ENCODE measurements around the gene DMRTC2.

The DMRTC2 gene

DNA sequence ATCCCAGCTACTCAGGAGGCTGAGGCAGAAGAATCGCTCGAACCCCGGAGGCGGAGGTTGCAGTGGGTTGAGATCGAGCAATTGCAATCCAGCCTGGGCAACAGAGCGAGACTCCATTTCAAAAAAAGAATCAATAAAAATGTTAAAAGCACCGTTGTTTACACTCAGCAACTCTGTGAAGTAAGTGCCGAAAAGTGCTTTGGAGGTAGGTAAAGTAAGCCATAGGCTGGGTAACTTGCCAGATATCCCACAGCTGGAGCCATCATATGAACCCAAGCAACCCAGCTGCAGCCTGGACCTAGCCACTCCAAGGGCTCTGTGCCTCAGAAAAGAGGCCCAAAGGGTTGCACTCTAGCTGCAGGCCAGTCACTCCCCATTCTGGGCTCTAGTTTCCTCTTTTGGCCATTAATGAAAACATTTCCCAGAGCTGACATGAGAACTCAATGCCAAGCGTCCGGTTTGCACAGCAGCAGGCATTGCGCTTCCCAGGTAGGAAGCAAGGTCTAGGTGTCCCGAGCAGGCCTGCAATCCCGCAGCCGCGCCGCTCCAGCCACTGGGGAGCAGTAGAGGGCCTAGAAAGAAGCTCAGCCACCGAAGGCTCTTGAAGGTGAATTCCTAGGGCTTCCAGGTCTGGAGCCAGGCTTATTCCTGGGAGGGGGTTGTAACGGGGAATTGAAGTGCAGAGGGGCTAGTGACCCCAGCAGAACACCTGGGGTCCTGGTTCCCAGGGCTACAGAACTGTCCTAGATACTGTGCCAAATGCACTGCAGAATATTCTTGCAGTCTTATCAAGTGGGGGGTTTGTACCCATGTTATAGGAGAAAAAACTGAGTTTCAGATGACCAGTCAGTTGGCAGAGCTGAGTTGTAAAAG is 28.2 kb downstream of the DMRTC2 start (continued):
- TF ChIP-seq, protein P1, sequence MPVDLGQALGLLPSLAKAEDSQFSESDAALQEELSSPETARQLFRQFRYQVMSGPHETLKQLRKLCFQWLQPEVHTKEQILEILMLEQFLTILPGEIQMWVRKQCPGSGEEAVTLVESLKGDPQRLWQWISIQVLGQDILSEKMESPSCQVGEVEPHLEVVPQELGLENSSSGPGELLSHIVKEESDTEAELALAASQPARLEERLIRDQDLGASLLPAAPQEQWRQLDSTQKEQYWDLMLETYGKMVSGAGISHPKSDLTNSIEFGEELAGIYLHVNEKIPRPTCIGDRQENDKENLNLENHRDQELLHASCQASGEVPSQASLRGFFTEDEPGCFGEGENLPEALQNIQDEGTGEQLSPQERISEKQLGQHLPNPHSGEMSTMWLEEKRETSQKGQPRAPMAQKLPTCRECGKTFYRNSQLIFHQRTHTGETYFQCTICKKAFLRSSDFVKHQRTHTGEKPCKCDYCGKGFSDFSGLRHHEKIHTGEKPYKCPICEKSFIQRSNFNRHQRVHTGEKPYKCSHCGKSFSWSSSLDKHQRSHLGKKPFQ (tag by site-specific recombination; IDR thresholded peaks at IDR 0.05): no peak
- TF ChIP-seq, protein P2, sequence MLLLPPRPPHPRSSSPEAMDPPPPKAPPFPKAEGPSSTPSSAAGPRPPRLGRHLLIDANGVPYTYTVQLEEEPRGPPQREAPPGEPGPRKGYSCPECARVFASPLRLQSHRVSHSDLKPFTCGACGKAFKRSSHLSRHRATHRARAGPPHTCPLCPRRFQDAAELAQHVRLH (tag by site-specific recombination; IDR thresholded peaks at IDR 0.05): peak; percentile 74; the same call in 1 of the 2 replicates
- TF ChIP-seq, protein P3, sequence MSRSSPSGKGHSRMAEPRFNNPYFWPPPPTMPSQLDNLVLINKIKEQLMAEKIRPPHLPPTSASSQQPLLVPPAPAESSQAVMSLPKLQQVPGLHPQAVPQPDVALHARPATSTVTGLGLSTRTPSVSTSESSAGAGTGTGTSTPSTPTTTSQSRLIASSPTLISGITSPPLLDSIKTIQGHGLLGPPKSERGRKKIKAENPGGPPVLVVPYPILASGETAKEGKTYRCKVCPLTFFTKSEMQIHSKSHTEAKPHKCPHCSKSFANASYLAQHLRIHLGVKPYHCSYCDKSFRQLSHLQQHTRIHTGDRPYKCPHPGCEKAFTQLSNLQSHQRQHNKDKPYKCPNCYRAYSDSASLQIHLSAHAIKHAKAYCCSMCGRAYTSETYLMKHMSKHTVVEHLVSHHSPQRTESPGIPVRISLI (tag by site-specific recombination; IDR thresholded peaks at IDR 0.05): no peak
- TF ChIP-seq ZNF16 (tag by site-specific recombination; IDR thresholded peaks at IDR 0.05; ENCODE audit: low read depth) (no peak), ZNF423 (tag by site-specific recombination; IDR thresholded peaks at IDR 0.05) (no peak), IKZF3 (tag by site-specific recombination; IDR thresholded peaks at IDR 0.05) (peak; percentile 97), ZNF555 (tag by site-specific recombination; conservative IDR thresholded peaks at IDR 0.05) (no peak), ZNF146 (tag by site-specific recombination; IDR thresholded peaks at IDR 0.05) (no peak), GFI1B (tag by site-specific recombination; IDR thresholded peaks at IDR 0.05) (no peak), ZNF175 (tag by site-specific recombination; IDR thresholded peaks at IDR 0.05) (no peak), ZNF777 (tag by site-specific recombination; IDR thresholded peaks at IDR 0.05; ENCODE audit: borderline replicate concordance) (no peak), ZNF155 (tag by site-specific recombination; IDR thresholded peaks at IDR 0.05) (no peak), ZNF239 (tag by site-specific recombination; IDR thresholded peaks at IDR 0.05) (no peak), ZNF843 (tag by site-specific recombination; IDR thresholded peaks at IDR 0.05) (no peak), ZNF311 (tag by site-specific recombination; IDR thresholded peaks at IDR 0.05; ENCODE audit: borderline replicate concordance) (no peak), ZFP41 (tag by site-specific recombination; IDR thresholded peaks at IDR 0.05; ENCODE audit: borderline replicate concordance) (no peak), SP2 (tag by site-specific recombination; IDR thresholded peaks at IDR 0.05) (no peak), OVOL3 (tag by site-specific recombination; IDR thresholded peaks at IDR 0.05) (no peak), ZNF571 (tag by site-specific recombination; IDR thresholded peaks at IDR 0.05) (no peak)
- TF ChIP-seq, protein P4, sequence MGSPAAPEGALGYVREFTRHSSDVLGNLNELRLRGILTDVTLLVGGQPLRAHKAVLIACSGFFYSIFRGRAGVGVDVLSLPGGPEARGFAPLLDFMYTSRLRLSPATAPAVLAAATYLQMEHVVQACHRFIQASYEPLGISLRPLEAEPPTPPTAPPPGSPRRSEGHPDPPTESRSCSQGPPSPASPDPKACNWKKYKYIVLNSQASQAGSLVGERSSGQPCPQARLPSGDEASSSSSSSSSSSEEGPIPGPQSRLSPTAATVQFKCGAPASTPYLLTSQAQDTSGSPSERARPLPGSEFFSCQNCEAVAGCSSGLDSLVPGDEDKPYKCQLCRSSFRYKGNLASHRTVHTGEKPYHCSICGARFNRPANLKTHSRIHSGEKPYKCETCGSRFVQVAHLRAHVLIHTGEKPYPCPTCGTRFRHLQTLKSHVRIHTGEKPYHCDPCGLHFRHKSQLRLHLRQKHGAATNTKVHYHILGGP (tag by site-specific recombination; IDR thresholded peaks at IDR 0.05): no peak
- TF ChIP-seq, protein P5, sequence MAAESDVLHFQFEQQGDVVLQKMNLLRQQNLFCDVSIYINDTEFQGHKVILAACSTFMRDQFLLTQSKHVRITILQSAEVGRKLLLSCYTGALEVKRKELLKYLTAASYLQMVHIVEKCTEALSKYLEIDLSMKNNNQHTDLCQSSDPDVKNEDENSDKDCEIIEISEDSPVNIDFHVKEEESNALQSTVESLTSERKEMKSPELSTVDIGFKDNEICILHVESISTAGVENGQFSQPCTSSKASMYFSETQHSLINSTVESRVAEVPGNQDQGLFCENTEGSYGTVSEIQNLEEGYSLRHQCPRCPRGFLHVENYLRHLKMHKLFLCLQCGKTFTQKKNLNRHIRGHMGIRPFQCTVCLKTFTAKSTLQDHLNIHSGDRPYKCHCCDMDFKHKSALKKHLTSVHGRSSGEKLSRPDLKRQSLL (tag by site-specific recombination; IDR thresholded peaks at IDR 0.05): peak; percentile 74; the same call in 1 of the 2 replicates
- TF ChIP-seq, protein P6, sequence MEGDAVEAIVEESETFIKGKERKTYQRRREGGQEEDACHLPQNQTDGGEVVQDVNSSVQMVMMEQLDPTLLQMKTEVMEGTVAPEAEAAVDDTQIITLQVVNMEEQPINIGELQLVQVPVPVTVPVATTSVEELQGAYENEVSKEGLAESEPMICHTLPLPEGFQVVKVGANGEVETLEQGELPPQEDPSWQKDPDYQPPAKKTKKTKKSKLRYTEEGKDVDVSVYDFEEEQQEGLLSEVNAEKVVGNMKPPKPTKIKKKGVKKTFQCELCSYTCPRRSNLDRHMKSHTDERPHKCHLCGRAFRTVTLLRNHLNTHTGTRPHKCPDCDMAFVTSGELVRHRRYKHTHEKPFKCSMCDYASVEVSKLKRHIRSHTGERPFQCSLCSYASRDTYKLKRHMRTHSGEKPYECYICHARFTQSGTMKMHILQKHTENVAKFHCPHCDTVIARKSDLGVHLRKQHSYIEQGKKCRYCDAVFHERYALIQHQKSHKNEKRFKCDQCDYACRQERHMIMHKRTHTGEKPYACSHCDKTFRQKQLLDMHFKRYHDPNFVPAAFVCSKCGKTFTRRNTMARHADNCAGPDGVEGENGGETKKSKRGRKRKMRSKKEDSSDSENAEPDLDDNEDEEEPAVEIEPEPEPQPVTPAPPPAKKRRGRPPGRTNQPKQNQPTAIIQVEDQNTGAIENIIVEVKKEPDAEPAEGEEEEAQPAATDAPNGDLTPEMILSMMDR (tag by site-specific recombination; IDR thresholded peaks at IDR 0.05): peak; percentile 90
- TF ChIP-seq, protein P7, sequence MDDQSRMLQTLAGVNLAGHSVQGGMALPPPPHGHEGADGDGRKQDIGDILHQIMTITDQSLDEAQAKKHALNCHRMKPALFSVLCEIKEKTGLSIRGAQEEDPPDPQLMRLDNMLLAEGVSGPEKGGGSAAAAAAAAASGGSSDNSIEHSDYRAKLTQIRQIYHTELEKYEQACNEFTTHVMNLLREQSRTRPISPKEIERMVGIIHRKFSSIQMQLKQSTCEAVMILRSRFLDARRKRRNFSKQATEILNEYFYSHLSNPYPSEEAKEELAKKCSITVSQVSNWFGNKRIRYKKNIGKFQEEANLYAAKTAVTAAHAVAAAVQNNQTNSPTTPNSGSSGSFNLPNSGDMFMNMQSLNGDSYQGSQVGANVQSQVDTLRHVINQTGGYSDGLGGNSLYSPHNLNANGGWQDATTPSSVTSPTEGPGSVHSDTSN (CRISPR knock-in tag; IDR thresholded peaks at IDR 0.05): no peak
- TF ChIP-seq, protein P8, sequence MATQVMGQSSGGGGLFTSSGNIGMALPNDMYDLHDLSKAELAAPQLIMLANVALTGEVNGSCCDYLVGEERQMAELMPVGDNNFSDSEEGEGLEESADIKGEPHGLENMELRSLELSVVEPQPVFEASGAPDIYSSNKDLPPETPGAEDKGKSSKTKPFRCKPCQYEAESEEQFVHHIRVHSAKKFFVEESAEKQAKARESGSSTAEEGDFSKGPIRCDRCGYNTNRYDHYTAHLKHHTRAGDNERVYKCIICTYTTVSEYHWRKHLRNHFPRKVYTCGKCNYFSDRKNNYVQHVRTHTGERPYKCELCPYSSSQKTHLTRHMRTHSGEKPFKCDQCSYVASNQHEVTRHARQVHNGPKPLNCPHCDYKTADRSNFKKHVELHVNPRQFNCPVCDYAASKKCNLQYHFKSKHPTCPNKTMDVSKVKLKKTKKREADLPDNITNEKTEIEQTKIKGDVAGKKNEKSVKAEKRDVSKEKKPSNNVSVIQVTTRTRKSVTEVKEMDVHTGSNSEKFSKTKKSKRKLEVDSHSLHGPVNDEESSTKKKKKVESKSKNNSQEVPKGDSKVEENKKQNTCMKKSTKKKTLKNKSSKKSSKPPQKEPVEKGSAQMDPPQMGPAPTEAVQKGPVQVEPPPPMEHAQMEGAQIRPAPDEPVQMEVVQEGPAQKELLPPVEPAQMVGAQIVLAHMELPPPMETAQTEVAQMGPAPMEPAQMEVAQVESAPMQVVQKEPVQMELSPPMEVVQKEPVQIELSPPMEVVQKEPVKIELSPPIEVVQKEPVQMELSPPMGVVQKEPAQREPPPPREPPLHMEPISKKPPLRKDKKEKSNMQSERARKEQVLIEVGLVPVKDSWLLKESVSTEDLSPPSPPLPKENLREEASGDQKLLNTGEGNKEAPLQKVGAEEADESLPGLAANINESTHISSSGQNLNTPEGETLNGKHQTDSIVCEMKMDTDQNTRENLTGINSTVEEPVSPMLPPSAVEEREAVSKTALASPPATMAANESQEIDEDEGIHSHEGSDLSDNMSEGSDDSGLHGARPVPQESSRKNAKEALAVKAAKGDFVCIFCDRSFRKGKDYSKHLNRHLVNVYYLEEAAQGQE (tag by site-specific recombination; IDR thresholded peaks at IDR 0.05): no peak
- TF ChIP-seq, protein P9, sequence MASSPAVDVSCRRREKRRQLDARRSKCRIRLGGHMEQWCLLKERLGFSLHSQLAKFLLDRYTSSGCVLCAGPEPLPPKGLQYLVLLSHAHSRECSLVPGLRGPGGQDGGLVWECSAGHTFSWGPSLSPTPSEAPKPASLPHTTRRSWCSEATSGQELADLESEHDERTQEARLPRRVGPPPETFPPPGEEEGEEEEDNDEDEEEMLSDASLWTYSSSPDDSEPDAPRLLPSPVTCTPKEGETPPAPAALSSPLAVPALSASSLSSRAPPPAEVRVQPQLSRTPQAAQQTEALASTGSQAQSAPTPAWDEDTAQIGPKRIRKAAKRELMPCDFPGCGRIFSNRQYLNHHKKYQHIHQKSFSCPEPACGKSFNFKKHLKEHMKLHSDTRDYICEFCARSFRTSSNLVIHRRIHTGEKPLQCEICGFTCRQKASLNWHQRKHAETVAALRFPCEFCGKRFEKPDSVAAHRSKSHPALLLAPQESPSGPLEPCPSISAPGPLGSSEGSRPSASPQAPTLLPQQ (tag by site-specific recombination; IDR thresholded peaks at IDR 0.05): 0 out of 2 replicates have a peak, but pooled peaks have one; percentile 19
